ENCODE data around the gene FBLN1.

DNA sequence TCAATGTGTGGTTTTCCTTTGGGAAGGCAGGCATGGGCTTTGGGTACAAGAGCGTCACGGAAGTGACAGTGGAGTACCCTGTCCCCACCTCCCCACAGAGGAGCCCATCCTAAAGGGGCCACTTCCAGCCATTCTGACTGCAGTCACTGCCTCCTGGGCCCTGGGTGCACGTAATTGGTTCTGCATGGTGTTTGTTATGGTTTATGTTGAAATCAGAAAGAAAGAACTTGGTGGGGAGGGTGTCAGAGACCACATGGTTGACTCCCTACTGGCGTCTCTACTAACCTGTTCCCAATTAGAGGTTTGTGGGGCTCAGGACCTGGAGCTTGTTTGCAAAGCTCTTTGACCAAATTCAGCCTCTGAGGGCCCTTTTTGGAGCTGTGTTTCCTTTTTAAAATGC is 48.4 kb upstream of the FBLN1 start:
- TF ChIP-seq, protein P1, sequence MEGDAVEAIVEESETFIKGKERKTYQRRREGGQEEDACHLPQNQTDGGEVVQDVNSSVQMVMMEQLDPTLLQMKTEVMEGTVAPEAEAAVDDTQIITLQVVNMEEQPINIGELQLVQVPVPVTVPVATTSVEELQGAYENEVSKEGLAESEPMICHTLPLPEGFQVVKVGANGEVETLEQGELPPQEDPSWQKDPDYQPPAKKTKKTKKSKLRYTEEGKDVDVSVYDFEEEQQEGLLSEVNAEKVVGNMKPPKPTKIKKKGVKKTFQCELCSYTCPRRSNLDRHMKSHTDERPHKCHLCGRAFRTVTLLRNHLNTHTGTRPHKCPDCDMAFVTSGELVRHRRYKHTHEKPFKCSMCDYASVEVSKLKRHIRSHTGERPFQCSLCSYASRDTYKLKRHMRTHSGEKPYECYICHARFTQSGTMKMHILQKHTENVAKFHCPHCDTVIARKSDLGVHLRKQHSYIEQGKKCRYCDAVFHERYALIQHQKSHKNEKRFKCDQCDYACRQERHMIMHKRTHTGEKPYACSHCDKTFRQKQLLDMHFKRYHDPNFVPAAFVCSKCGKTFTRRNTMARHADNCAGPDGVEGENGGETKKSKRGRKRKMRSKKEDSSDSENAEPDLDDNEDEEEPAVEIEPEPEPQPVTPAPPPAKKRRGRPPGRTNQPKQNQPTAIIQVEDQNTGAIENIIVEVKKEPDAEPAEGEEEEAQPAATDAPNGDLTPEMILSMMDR (IDR thresholded peaks at IDR 0.05): no peak
- TF ChIP-seq, protein P2, sequence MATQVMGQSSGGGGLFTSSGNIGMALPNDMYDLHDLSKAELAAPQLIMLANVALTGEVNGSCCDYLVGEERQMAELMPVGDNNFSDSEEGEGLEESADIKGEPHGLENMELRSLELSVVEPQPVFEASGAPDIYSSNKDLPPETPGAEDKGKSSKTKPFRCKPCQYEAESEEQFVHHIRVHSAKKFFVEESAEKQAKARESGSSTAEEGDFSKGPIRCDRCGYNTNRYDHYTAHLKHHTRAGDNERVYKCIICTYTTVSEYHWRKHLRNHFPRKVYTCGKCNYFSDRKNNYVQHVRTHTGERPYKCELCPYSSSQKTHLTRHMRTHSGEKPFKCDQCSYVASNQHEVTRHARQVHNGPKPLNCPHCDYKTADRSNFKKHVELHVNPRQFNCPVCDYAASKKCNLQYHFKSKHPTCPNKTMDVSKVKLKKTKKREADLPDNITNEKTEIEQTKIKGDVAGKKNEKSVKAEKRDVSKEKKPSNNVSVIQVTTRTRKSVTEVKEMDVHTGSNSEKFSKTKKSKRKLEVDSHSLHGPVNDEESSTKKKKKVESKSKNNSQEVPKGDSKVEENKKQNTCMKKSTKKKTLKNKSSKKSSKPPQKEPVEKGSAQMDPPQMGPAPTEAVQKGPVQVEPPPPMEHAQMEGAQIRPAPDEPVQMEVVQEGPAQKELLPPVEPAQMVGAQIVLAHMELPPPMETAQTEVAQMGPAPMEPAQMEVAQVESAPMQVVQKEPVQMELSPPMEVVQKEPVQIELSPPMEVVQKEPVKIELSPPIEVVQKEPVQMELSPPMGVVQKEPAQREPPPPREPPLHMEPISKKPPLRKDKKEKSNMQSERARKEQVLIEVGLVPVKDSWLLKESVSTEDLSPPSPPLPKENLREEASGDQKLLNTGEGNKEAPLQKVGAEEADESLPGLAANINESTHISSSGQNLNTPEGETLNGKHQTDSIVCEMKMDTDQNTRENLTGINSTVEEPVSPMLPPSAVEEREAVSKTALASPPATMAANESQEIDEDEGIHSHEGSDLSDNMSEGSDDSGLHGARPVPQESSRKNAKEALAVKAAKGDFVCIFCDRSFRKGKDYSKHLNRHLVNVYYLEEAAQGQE (IDR thresholded peaks at IDR 0.05; ENCODE audit: low read depth, low read length): no peak
- TF ChIP-seq TAF1 (IDR thresholded peaks at IDR 0.05; ENCODE audit: borderline replicate concordance, low read depth, low read length): no peak
